GM18520 (cell line): ENCODE data around the gene NLRP12.
"Not testable (repeated sequence)": the region's sequence is repeated elsewhere in the genome, so short reads cannot be mapped to it uniquely, and the experiment has no call there.

ENCODE experiments used
- ATAC-seq: cut with Tn5 transposase; IDR thresholded peaks from one replicate; pipeline ENCODE4 v1.9.1; 2021; ENCODE audit not compliant: unreplicated experiment

NLRP12 gene

GRCh38 chr19:53781332-53781731, 42.8 kb downstream of the NLRP12 start:
- not testable (repeated sequence) for ATAC-seq

- ATAC-seq: no peak
Measured at GRCh38 chr19:53780506-53780905, 43.6 kb downstream of the NLRP12 start.

- no peak for ATAC-seq
Measured at GRCh38 chr19:53775524-53775923, 48.6 kb downstream of the NLRP12 start.

- ATAC-seq: not testable (repeated sequence)
Measured at GRCh38 chr19:53774491-53774890, 49.6 kb downstream of the NLRP12 start.

- ATAC-seq: no peak
Measured at GRCh38 chr19:53773999-53774398, 50.1 kb downstream of the NLRP12 start.

- no peak for ATAC-seq
Measured at GRCh38 chr19:53772943-53773342, 51.2 kb downstream of the NLRP12 start.

GRCh38 chr19:53771144-53771543, 53.0 kb downstream of the NLRP12 start:
- no peak for ATAC-seq

- ATAC-seq: not testable (repeated sequence)
Measured at GRCh38 chr19:53769696-53770309, 54.3 kb downstream of the NLRP12 start.

GRCh38 chr19:53768401-53768800, 55.7 kb downstream of the NLRP12 start:
- ATAC-seq: no peak

GRCh38 chr19:53758991-53759390, 65.1 kb downstream of the NLRP12 start:
- not testable (repeated sequence) for ATAC-seq
